Osteocyte (in vitro differentiated cells): Measurements from ENCODE around the gene PDGFC. TPM values are rescaled to one million over a fixed set of nuclear protein-coding genes. Genes with fewer than 3 reads are reported as not detected.

Experiments used
- DNase-seq: peaks from one replicate; pipeline ENCODE4 v3.0.0; 2021; ENCODE audit warnings: mixed read lengths; ENCODE audit not compliant: unreplicated experiment; ENCODE audit errors: extremely low spot score
- H3K27ac Mint-ChIP-seq: one replicate; pipeline ENCODE4 v1.8.0; 2021; ENCODE audit warnings: mild to moderate bottlenecking, mixed read lengths; ENCODE audit not compliant: unreplicated experiment
- H3K27me3 Mint-ChIP-seq: one replicate; pipeline ENCODE4 v1.8.0; 2021; ENCODE audit warnings: mixed read lengths; ENCODE audit not compliant: unreplicated experiment
- H3K36me3 Mint-ChIP-seq: one replicate; pipeline ENCODE4 v1.8.0; 2021; ENCODE audit warnings: mixed read lengths; ENCODE audit not compliant: unreplicated experiment
- H3K4me1 Mint-ChIP-seq: one replicate; pipeline ENCODE4 v1.8.0; 2021; ENCODE audit warnings: mixed read lengths; ENCODE audit not compliant: unreplicated experiment
- H3K4me3 Mint-ChIP-seq: one replicate; pipeline ENCODE4 v1.8.0; 2021; ENCODE audit warnings: mild to moderate bottlenecking, moderate library complexity, mixed read lengths; ENCODE audit not compliant: unreplicated experiment
- H3K9me3 Mint-ChIP-seq: one replicate; pipeline ENCODE4 v1.8.0; 2021; ENCODE audit warnings: mixed read lengths; ENCODE audit not compliant: unreplicated experiment
- CTCF ChIP-seq: fragments of 200-600 bp; sonication (generic); IDR thresholded peaks from 2 replicates; pipeline ENCODE4 v1.5.0; 2021; ENCODE audit warnings: antibody characterized with exemption, mild to moderate bottlenecking, moderate library complexity
- total RNA-seq: library from RNA; stranded (reverse); gene quantifications from 2 replicates; pipeline ENCODE4 v1.2.1, GENCODE V29; 2021

PDGFC gene
- total RNA-seq, 1 donor from 2014 or later: 25.4 TPM

- peaks cover 84% of the 10 kb centered on the region for H3K4me1 Mint-ChIP-seq
- H3K27ac Mint-ChIP-seq: peak overlapping the region; percentile 87
- H3K4me3 Mint-ChIP-seq: peak overlapping the region; percentile 57
- peaks cover 7% of the 10 kb centered on the region for H3K36me3 Mint-ChIP-seq
- DNase-seq: no peak
- TF ChIP-seq CTCF: no peak
- no peaks in the 10 kb centered on the region for H3K27me3 Mint-ChIP-seq
- peaks cover 3% of the 10 kb centered on the region for H3K9me3 Mint-ChIP-seq
These were observed 22.2 kb downstream of the PDGFC start for GRCh38 chr4:156949373-156949814.

GRCh38 chr4:156948738-156949137, 22.9 kb downstream of the PDGFC start:
- Mint-ChIP-seq H3K4me1 (peaks cover 85% of the 10 kb centered on the region), H3K36me3 (peaks cover 1% of the 10 kb centered on the region), H3K27ac (peak overlapping the region; percentile 87), H3K27me3 (no peaks in the 10 kb centered on the region), H3K9me3 (no peaks in the 10 kb centered on the region), H3K4me3 (peak overlapping the region; percentile 24)
- no peak for DNase-seq
- TF ChIP-seq CTCF: no peak

- no peaks in the 10 kb centered on the region for H3K9me3 Mint-ChIP-seq
- H3K36me3 Mint-ChIP-seq: no peaks in the 10 kb centered on the region
- peaks cover 89% of the 10 kb centered on the region for H3K4me1 Mint-ChIP-seq
- no peak for DNase-seq
- peak overlapping the region; percentile 34 for H3K4me3 Mint-ChIP-seq
- no peak for TF ChIP-seq CTCF
- H3K27ac Mint-ChIP-seq: peak overlapping the region; percentile 87
- H3K27me3 Mint-ChIP-seq: no peaks in the 10 kb centered on the region
These were observed 23.5 kb downstream of the PDGFC start for GRCh38 chr4:156948133-156948532.

- peaks cover 93% of the 10 kb centered on the region for H3K4me1 Mint-ChIP-seq
- H3K27ac Mint-ChIP-seq: peak overlapping the region; percentile 87
- no peaks in the 10 kb centered on the region for H3K36me3 Mint-ChIP-seq
- no peaks in the 10 kb centered on the region for H3K27me3 Mint-ChIP-seq
- DNase-seq: no peak
- H3K4me3 Mint-ChIP-seq: no peak overlapping the region
- no peak for TF ChIP-seq CTCF
- H3K9me3 Mint-ChIP-seq: no peaks in the 10 kb centered on the region
These were observed 24.8 kb downstream of the PDGFC start for GRCh38 chr4:156946516-156947424.

GRCh38 chr4:156945532-156945931, 26.1 kb downstream of the PDGFC start:
- Mint-ChIP-seq H3K4me3 (peak overlapping the region; percentile 27), H3K9me3 (no peaks in the 10 kb centered on the region), H3K27me3 (no peaks in the 10 kb centered on the region), H3K4me1 (peaks cover 92% of the 10 kb centered on the region), H3K27ac (peak overlapping the region; percentile 87), H3K36me3 (no peaks in the 10 kb centered on the region)
- no peak for DNase-seq
- no peak for TF ChIP-seq CTCF
